SH-SY5Y (cell line): ENCODE data around the gene SCO2.

Experiments used
- GATA2 ChIP-seq: IDR thresholded peaks from 2 replicates; pipeline ENCODE4 v1.6.1; 2011; ENCODE audit warnings: mild to moderate bottlenecking, low read depth, low read length
- GATA3 ChIP-seq: IDR thresholded peaks from 2 replicates; pipeline ENCODE4 v1.6.1; 2011; ENCODE audit warnings: low read depth, mild to moderate bottlenecking, low read length, moderate library complexity

Gene SCO2

DNA sequence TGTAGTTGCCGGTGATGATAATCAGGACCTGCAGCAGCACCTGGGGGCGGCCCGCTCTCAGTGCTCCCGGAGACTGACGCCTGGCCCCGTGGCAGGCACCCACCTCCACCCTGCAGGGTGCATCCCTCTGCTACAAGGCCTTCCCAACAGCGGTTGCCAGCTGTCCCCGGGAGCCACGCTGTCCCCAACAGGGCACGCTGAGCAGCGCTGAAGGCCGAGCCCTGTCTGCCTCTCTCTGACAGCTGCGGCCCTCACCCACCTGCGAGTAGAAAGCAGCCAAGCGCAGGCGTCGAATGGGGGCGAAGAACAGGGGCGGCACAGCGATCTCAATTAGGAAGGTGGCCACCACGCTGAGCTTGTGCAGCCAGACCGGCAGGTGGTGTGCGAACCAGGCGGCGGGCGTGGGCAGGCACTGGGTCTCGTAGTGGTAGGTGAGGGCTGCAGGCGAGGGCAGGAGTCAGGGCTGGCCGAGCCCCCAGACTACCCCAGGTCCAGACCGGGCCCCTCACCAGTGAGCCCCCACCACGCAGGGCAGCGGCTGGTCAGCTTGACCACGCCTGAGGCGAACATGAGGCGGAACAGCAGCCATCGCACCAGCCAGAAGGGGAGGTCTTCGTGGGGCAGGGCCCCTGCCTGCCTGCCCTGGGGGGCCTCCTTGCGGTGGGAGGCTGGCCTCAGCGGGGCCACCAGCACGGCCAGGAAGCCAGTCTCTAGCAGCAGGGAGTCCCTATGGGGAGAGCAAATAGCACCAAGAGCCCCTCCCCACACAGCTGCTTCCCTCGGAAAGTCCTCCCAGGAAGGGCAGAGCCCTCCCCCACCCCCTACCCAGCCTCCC lies 19.4 kb downstream of the SCO2 start:
- TF ChIP-seq GATA2 (no peak), GATA3 (no peak)

DNA sequence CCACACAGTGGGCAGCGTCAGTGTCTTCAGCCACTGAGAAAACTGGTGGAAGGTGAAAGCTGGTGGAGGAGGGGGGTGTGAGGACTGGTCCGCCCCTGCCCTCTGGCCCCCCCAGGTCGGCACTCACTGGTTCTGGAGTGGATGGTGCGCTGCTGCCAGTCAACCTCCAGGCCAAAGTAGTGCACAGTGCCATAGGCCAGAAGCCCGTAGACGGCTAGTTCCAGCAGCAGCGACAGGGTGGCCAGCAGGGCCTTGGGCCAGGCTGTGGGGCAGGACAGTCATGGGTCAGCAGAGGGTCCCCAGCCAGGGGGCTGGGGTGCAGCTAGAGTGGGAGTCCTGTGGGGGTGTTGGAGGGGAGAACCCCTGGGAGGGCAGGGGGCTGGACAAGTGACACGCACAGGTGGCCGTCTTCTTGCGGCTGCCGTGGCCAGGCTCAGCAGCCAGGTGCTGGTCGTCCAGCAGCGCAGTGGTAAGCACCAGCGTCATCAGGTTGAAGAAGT lies 20.1 kb downstream of the SCO2 start:
- TF ChIP-seq GATA3 (no peak), GATA2 (no peak)

DNA sequence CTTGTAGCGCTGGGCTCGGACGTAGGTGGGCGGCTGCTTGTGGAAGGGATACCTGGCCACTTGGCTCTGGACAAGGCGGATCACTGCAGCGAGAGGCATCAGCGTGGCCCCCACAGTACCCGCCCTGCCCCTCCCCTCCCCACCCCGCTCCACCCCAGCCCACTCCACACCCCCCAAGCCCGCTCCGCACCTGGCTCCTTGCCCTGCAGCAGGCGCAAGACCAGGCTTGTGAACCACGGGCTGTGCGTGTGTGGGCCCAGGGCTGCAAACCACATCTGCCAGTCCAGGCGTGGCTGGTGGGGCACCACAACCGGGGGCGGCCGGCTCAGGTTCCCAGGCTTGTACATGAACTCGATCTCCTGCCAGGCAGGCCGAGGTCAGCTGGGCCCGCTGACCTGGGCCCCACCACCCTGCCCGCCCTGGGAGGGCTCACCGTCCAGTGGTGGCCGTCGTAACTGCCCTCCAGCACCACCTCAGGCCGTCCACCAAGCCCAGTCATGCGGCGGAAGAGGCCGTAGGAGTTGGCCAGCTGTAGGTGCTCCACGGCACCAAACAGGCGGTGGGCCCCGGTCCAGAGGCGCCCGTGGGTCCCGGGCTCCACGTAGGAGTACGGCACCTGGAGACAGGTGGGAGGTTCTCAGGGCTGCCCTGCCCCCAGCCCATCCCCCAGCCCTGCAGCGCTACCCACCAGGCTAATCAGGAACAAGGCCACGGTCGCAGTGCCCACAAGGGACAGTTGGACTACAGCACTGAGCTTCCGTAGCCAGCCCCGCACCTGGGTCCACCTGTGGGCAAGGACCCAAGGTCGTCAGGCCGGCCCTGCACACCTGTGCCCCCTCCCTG lies 20.8 kb downstream of the SCO2 start:
- no peak for TF ChIP-seq GATA2
- TF ChIP-seq GATA3, result no peak

DNA sequence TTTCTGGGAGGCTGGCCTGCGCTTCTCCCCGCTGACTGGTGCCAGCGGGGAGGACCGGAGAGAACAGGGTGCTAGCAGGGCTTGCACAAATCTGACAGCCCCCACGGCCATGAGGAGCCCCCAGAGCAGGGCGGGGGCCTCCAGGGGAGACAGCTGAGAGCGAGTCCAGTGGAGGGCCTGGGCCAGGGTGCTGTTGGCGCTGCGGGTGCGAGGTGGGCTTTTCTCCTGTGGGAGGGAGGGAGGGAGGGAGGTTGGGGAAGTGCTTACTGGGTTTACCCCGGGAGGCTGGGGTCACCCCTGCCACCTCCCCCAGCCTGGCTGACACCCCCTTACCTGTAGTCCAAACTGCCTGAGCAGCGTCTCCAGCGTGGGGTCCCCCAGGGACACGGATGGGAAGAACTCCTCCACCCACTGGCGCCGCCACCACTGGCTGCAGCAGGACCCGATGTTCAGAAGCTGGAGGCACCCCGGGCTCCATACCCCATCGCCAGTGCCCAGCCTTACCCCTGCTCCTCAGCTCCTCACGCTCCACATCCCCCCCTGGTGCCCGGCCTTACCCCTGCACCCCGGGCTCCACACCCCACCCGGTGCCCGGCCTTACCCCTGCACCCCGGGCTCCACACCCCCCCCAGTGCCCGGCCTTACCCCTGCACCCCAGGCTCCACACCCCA lies 21.8 kb downstream of the SCO2 start:
- TF ChIP-seq GATA2, result no peak
- TF ChIP-seq GATA3, result no peak

DNA sequence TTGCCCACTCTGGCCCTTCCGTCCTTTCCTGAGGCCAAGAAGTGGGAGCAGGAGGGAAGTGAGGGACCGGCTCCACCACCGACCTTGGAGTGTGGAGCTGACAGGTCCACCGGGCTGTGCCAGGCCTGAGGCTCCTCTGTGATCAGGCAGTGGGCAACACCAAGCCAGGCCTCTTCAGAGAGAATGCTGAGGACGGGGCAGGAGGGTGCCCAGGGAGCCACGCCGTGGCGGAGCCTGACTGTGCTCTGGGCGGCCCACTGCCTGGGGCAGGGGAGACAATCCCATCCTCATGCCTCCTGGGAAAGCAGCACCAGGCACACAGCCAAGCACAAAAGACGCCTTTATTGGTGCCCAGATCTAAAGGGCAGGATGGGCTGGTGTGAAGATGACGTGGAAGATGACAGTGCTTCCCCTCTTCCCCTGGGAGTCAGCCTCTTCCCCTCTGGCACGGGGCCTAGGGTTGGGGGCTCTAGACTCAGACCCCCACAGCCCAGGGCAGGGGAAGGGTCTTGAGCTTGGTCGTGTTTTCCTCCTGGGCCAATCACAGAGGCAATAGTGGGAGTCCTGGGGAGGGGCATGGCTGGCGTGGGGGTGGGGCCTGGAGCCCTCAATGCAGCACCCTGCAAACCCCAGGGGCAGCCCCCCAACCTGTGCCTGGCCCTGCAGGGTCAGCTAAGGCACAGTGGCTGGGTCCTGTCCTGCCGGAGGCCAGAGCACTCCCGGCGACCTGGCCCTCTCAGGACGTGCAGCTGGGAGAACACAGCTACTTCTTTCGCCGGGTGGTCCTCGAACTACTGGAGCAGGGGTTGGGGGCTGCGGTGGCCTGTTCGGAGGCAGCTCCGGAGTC lies 22.5 kb downstream of the SCO2 start:
- no peak for TF ChIP-seq GATA2
- no peak for TF ChIP-seq GATA3

DNA sequence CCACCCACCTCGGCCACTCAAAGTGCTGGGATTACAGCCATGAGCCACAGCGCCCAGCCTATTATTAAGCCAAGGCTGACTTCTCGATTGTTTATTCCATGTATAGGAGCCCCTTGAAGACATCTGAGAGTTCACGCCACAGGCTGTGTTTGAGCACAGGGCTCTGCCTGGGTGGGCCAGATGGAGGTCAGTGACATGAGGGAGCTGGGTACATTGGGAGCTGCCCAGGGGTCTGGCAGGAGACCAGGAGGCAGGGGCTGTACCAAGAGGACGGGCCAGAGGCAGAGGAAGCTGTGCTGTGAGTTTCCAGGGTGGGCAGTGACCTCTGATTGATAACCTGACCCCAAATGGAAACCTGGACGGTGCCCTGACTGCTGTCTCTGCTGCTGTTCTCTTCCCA lies 23.3 kb downstream of the SCO2 start:
- TF ChIP-seq GATA2 (no peak), GATA3 (no peak)

DNA sequence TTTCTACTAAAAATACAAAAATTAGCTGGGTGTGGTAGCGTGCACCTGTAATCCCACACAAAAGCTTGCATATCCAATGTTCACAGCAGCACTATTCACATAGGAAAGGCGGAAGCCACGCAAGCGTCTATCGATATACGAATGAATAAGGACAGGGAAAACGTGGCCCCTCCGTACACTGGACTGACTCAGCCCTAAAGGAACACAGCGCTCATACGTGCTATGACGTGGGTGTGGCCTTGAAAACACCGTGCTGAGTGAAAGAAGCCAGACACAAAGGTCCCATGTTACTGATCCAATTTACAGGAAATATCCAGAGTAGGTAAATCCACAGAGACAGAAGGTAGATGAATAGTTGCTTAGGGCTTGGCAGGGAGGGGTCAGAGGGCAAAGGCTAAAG lies 24.9 kb downstream of the SCO2 start:
- TF ChIP-seq GATA3 (no peak), GATA2 (no peak)

DNA sequence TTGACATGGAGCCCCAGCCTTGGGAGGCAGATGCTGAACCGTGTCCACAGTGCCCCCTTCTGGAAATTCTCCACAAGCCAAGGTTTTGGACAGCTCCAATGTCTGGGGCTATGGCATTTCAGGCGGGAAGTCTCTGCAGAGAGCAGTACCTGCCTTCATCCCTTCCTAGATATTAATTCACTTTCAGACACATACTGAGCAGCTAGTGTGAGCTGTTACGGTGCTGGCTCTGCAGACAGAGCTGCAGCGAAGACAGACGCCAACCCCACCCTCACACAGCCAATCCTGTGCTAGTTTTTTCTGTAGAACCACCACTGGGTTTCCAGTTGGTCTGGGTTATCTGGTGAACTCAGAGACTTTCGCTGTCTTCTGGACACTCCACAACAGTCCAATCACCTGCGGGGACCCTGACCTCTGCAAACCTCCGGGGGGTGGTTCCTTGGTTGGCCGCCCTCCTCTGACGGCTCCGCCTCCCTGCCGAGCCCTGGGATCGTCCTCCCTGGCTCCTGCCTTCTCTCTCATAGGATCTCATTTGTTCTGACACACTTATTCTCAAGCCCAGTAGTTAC lies 27.0 kb downstream of the SCO2 start:
- TF ChIP-seq GATA3, result no peak
- no peak for TF ChIP-seq GATA2

DNA sequence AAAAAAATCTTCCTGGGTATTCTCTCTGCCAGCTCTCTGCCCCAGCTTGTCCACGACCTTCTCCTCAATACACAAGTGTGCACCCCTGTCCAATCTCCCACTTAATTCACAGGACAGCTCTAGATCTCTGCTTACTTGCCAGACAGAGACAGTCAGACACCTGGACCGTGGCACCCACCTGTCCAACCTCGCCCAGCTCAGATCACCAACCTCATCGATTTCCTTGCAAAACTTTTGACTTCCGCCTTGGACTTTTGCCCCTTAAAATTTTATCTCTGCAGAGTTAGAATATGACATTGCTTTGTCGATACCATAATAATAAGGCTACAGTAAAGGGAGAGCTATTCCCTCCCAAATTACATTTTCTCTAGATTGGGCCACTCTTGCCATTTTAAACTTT lies 28.3 kb downstream of the SCO2 start:
- no peak for TF ChIP-seq GATA2
- TF ChIP-seq GATA3, result no peak

DNA sequence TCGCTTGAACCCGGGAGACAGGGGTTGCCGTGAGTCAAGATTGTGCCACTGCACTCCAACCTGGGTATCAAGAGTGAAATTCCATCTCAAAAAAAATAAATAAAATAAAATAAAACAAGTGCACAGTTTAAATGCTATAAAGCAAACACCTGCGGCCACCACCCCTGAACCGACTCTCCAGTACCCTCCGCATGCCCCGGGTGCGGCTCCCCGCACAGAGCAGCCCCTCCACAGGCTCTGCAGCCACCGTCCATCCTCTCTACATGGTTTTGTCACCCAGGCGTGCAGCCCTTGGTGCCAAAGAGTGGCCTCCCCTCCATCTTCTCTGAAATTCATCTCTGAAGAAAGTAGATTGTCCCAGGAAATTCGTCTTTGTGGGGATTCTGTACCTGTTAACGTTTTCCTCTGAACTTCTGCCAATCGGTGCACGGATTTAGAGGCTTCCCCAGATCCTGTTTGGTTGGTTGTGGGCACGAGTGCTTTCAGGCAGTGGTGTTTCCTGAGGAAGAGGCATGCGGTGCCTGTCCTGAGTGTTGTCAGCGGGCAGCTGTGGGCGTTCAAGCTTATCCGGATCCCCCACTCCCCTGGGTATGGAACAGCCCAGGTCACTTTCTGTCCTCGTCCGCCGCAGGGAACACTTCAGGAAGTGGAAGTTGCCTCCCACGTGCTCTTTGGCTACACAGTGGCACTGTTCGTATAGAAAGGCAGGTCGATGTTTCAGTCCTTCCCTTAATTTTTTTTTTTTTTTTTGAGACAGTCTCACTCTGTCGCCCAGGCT lies 34.7 kb downstream of the SCO2 start:
- TF ChIP-seq GATA3 (no peak), GATA2 (no peak)

DNA sequence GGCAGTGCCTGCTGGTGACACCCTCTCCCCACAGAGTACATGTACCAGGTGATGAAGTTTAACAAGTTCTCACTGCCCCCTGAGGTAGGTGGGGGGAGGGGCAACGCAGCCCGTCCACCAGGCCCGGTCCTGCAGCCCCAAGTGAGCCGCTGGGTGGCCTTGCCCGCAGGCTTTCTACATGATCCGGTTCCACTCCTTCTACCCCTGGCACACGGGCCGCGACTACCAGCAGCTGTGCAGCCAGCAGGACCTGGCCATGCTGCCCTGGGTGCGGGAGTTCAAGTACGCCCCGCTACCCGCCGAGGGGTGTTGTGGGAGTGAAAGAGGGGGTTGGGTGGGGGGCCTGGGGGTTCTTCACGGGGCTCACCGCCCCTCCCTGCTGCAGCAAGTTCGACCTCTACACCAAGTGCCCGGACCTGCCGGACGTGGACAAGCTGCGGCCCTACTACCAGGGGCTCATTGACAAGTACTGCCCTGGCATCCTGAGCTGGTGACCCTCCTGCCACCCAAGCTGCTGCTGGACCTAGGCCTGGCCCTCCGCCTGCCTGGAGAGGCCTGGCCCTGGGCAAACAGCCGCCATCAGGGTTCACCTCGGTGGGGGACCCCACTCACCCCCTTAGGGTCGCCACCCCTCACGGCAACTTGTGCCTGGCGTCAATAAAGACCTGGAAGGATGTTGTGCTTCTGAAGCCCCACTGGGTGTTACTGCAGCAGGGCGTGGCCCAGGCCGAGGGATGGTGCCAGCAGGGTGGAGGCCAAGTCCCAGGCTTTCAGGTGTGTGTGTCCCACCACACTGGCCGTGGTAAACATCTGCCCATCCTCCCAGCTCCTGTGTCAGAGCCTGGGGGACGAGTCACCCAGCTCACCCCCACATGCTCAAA lies 35.8 kb downstream of the SCO2 start:
- TF ChIP-seq GATA2 (no peak), GATA3 (no peak)
